MCF 10A (cell line): ENCODE data around the gene RPS6KA4. TPM values are rescaled to one million over a fixed set of nuclear protein-coding genes. Genes with fewer than 3 reads are reported as not detected.

ENCODE experiments used
- BruUV-seq: library from RNA; stranded (reverse); fragments of 400-500 nt; replicated peaks from 2 replicates; lab custom pipeline; 2021; lab: Mats Ljungman, UMichigan
- CTCF ChIA-PET: fragments of 300-600 bp; sonication (Branson Sonifier 250); formaldehyde crosslinking; extraction: SDS; loops from one replicate; lab custom pipeline; 2021; ENCODE audit warnings: antibody characterized with exemption, inconsistent platforms; lab: Yijun Ruan, JAX
- POLR2A ChIA-PET: fragments of 300-600, 350-650 bp; sonication (Branson Sonifier 250); formaldehyde crosslinking; extraction: SDS; loops from one replicate; lab custom pipeline; 2020; ENCODE audit warnings: antibody characterized with exemption, inconsistent platforms; lab: Yijun Ruan, JAX
- DNase-seq: peaks from one replicate; pipeline ENCODE4 v3.0.0-alpha.2; 2018; ENCODE audit not compliant: unreplicated experiment
- H3K27ac Mint-ChIP-seq: one replicate; pipeline ENCODE4 v1.8.0; 2022; ENCODE audit warnings: mild to moderate bottlenecking, low read depth, mixed read lengths; ENCODE audit not compliant: unreplicated experiment
- H3K27me3 Mint-ChIP-seq: one replicate; pipeline ENCODE4 v1.8.0; 2022; ENCODE audit warnings: mixed read lengths; ENCODE audit not compliant: insufficient read depth, unreplicated experiment
- H3K36me3 Mint-ChIP-seq: one replicate; pipeline ENCODE4 v1.8.0; 2022; ENCODE audit warnings: mild to moderate bottlenecking, moderate library complexity, mixed read lengths; ENCODE audit not compliant: insufficient read depth, unreplicated experiment
- H3K4me1 Mint-ChIP-seq: one replicate; pipeline ENCODE4 v1.8.0; 2022; ENCODE audit warnings: mixed read lengths; ENCODE audit not compliant: insufficient read depth, unreplicated experiment
- H3K4me3 Mint-ChIP-seq: one replicate; pipeline ENCODE4 v1.8.0; 2022; ENCODE audit warnings: mild to moderate bottlenecking, moderate library complexity, mixed read lengths; ENCODE audit not compliant: unreplicated experiment
- H3K9me3 Mint-ChIP-seq: one replicate; pipeline ENCODE4 v1.8.0; 2022; ENCODE audit warnings: mixed read lengths; ENCODE audit not compliant: unreplicated experiment
- CTCF ChIP-seq: fragments of 200-600 bp; IDR thresholded peaks from one replicate; pipeline ENCODE4 v1.8.0; 2022; ENCODE audit warnings: antibody characterized with exemption, mild to moderate bottlenecking; ENCODE audit not compliant: unreplicated experiment
- intact Hi-C: fragments of 100-400 bp; cut with micrococcal nuclease; formaldehyde crosslinking; loops from 2 replicates; pipeline ENCODE4 v1.14.1; 2022
- total RNA-seq: library from RNA; stranded (reverse); gene quantifications from 2 replicates; pipeline ENCODE4 v1.2.3, GENCODE V29; 2022

RPS6KA4 gene
- total RNA-seq, 1 experiment from 2014 or later, result 42.5 TPM

- ChIA-PET CTCF (interaction anchor here (0.5 to 10.2 kb wide), 17 partner anchors 9 to 184 kb away, joined by 3 to 148 read pairs (median 6); partner anchors contain the start of gene RPS6KA4), POLR2A (interaction anchor here (0.6 to 5.8 kb wide), 20 partner anchors 8 to 1696 kb away, joined by 3 to 285 read pairs (median 12); partner anchors contain the start of genes B3GAT3, BAD, CCDC88B and ESRRA)
- intact Hi-C loops, result loop anchor here (1.0 kb wide), 1 partner anchor 39 kb away; no protein-coding TSS in a partner anchor
- Mint-ChIP-seq H3K36me3 (peaks cover 59% of the 10 kb centered on the region), H3K27ac (peak overlapping the region; percentile 93), H3K27me3 (no peaks in the 10 kb centered on the region), H3K4me1 (peaks cover 41% of the 10 kb centered on the region), H3K9me3 (no peaks in the 10 kb centered on the region), H3K4me3 (peak overlapping the region; percentile 86)
- peak; percentile 77 for DNase-seq
- no peak for TF ChIP-seq CTCF
- BruUV-seq, result TSS peak; percentile 100
Observed at GRCh38 chr11:64316672-64317324, 42.2 kb upstream of the RPS6KA4 start.

GRCh38 chr11:64317325-64317960, 41.5 kb upstream of the RPS6KA4 start, which contains the start of gene TRMT112:
TSS of gene TRMT112 (minus strand) at chr11:64317559. CDS start at chr11:64317526, 33 bp downstream.
- ChIA-PET CTCF (interaction anchor here (0.5 to 10.2 kb wide), 18 partner anchors 9 to 184 kb away, joined by 3 to 148 read pairs (median 7); partner anchors contain the start of gene RPS6KA4), POLR2A (interaction anchor here (0.6 to 5.8 kb wide), 33 partner anchors 8 to 1922 kb away, joined by 3 to 285 read pairs (median 4); partner anchors contain the start of genes B3GAT3, BAD, CCDC88B and COX8A)
- peak; percentile 99 for DNase-seq
- Mint-ChIP-seq H3K27ac (peak within 1 kb of the TSS; percentile 93), H3K4me3 (peak within 1 kb of the TSS; percentile 86), H3K27me3 (no peaks in the 10 kb centered on the region), H3K4me1 (peaks cover 43% of the 10 kb centered on the region), H3K36me3 (peaks cover 65% of the 10 kb centered on the region), H3K9me3 (no peaks in the 10 kb centered on the region)
- no TSS peak for BruUV-seq
- TF ChIP-seq CTCF, result no peak
- intact Hi-C loops, result loop anchor here (1.0 kb wide), 1 partner anchor 38 kb away; no protein-coding TSS in a partner anchor

GRCh38 chr11:64317961-64318765, 40.8 kb upstream of the RPS6KA4 start, which contains the start of gene PRDX5:
TSS of gene PRDX5 (plus strand) at chr11:64318121. CDS start at chr11:64318216, 95 bp downstream.
- BruUV-seq, result TSS peak; percentile 47
- no peaks in the 10 kb centered on the region for H3K9me3 Mint-ChIP-seq
- intact Hi-C loops, result loop anchor here (1.0 kb wide), 3 partner anchors 13 to 37 kb away; no protein-coding TSS in a partner anchor
- POLR2A ChIA-PET, result interaction anchor here (0.6 to 5.8 kb wide), 33 partner anchors 9 to 1923 kb away, joined by 3 to 285 read pairs (median 4); partner anchors contain the start of genes B3GAT3, BAD, CCDC88B and COX8A
- peak; percentile 96 for DNase-seq
- no peaks in the 10 kb centered on the region for H3K27me3 Mint-ChIP-seq
- peak within 1 kb of the TSS; percentile 86 for H3K4me3 Mint-ChIP-seq
- TF ChIP-seq CTCF, result no peak
- CTCF ChIA-PET, result interaction anchor here (0.6 to 10.2 kb wide), 18 partner anchors 9 to 183 kb away, joined by 3 to 148 read pairs (median 7); partner anchors contain the start of gene RPS6KA4
- H3K36me3 Mint-ChIP-seq, result peaks cover 65% of the 10 kb centered on the region
- H3K4me1 Mint-ChIP-seq, result peaks cover 36% of the 10 kb centered on the region
- peak within 1 kb of the TSS; percentile 93 for H3K27ac Mint-ChIP-seq
